Panc1 (cell line): ENCODE data around the gene BASP1. TPM values are rescaled to one million over a fixed set of nuclear protein-coding genes. Genes with fewer than 3 reads are reported as not detected.

Source experiments
- ATAC-seq: fragments of 200-7000 bp; cut with Tn5 transposase; 2 replicates; pipeline ENCODE4 v1.9.1; 2020; ENCODE audit warnings: mild to moderate bottlenecking, moderate library complexity
- BruUV-seq: library from RNA; stranded (reverse); fragments of 400-500 nt; replicated peaks from 2 replicates; lab custom pipeline; 2021; lab: Mats Ljungman, UMichigan
- CTCF ChIA-PET: fragments of 300-600 bp; sonication (Branson Sonifier 250); formaldehyde crosslinking; loops from one replicate; lab custom pipeline; 2022; ENCODE audit warnings: antibody characterized with exemption; lab: Charles Lee
- POLR2A ChIA-PET: fragments of 300-600 bp; sonication (Branson Sonifier 250); formaldehyde crosslinking; loops from one replicate; lab custom pipeline; 2022; ENCODE audit warnings: antibody characterized with exemption; lab: Charles Lee
- DNase-seq: peaks from one replicate; pipeline ENCODE4 v3.0.0-alpha.2; 2010; ENCODE audit warnings: low read depth, low spot score
- H3K27ac ChIP-seq: 2 replicates; pipeline ENCODE4 v1.5.1; 2011; ENCODE audit warnings: mild to moderate bottlenecking, low read length, inconsistent platforms
- H3K27me3 ChIP-seq: fragments of 200-500 bp; sonication (Bioruptor generic); 2 replicates; pipeline ENCODE4 v1.6.0; 2014; ENCODE audit warnings: low read length, inconsistent platforms; ENCODE audit not compliant: control insufficient read depth, insufficient read depth
- H3K36me3 ChIP-seq: fragments of 200-500 bp; sonication (Bioruptor generic); 2 replicates; pipeline ENCODE4 v1.5.1; 2014; ENCODE audit warnings: inconsistent platforms, mild to moderate bottlenecking, low read length, moderate library complexity; ENCODE audit not compliant: control insufficient read depth, insufficient read depth
- H3K4me1 ChIP-seq: 2 replicates; pipeline ENCODE4 v1.5.1; 2011; ENCODE audit warnings: inconsistent platforms, mild to moderate bottlenecking, low read length, moderate library complexity; ENCODE audit not compliant: control insufficient read depth, insufficient read depth
- H3K4me3 ChIP-seq, 2 experiments: 2 replicates each; pipeline ENCODE4 v1.5.1; 2011 to 2012; ENCODE audit warnings: low read depth in 2 of 2, low read length in 2 of 2, mild to moderate bottlenecking in 2 of 2, inconsistent platforms in 1 of 2, moderate library complexity in 1 of 2
- H3K9me3 ChIP-seq: fragments of 200-500 bp; sonication (Bioruptor generic); 2 replicates; pipeline ENCODE4 v1.5.1; 2014; ENCODE audit warnings: low read depth, mild to moderate bottlenecking, inconsistent platforms, low read length, moderate library complexity; ENCODE audit not compliant: control insufficient read depth, insufficient read depth
- POLR2AphosphoS5 ChIP-seq: IDR thresholded peaks from 2 replicates; pipeline ENCODE4 v1.6.1; 2012; ENCODE audit warnings: mild to moderate bottlenecking, low read depth, low read length, moderate library complexity
- SIN3A ChIP-seq: IDR thresholded peaks from 2 replicates; pipeline ENCODE4 v1.6.1; 2012; ENCODE audit warnings: low read depth, mild to moderate bottlenecking, low read length, moderate library complexity, borderline replicate concordance; ENCODE audit not compliant: insufficient read depth
- TCF7L2 ChIP-seq: IDR thresholded peaks from 2 replicates; pipeline ENCODE4 v1.6.1; 2011; ENCODE audit warnings: mild to moderate bottlenecking, low read depth, low read length, inconsistent platforms
- in situ Hi-C: cut with HindIII; loops from 2 replicates; pipeline ENCODE4 v1.10.0; 2016; ENCODE audit warnings: low sequenced_read_pairs, low pct_unique_long_range_greater_than_20kb
- intact Hi-C: fragments of 100-400 bp; cut with micrococcal nuclease; formaldehyde crosslinking; loops from one replicate; pipeline ENCODE4 v1.10.0; 2022; ENCODE audit not compliant: unreplicated experiment
- total RNA-seq: library from RNA; stranded (reverse); gene quantifications from one replicate; pipeline ENCODE4 v1.2.1, GENCODE V29; 2021; ENCODE audit not compliant: unreplicated experiment
- TF ChIP-seq, protein P1 (sequence below): fragments of 450-650 bp; IDR thresholded peaks from 2 replicates; pipeline ENCODE4 v1.5.1; 2017; ENCODE audit warnings: mild to moderate bottlenecking
- TF ChIP-seq, protein P2 (sequence below), 2 experiments: IDR thresholded peaks; 2 replicates each; pipeline ENCODE4 v1.6.1; 2011 to 2012; ENCODE audit warnings: low read depth in 2 of 2, control low read depth in 1 of 2, low read length in 1 of 2, mild to moderate bottlenecking in 1 of 2, moderate library complexity in 1 of 2; ENCODE audit not compliant: insufficient read depth in 1 of 2

Gene BASP1
- total RNA-seq, 1 experiment from 2014 or later: 217 TPM

DNA sequence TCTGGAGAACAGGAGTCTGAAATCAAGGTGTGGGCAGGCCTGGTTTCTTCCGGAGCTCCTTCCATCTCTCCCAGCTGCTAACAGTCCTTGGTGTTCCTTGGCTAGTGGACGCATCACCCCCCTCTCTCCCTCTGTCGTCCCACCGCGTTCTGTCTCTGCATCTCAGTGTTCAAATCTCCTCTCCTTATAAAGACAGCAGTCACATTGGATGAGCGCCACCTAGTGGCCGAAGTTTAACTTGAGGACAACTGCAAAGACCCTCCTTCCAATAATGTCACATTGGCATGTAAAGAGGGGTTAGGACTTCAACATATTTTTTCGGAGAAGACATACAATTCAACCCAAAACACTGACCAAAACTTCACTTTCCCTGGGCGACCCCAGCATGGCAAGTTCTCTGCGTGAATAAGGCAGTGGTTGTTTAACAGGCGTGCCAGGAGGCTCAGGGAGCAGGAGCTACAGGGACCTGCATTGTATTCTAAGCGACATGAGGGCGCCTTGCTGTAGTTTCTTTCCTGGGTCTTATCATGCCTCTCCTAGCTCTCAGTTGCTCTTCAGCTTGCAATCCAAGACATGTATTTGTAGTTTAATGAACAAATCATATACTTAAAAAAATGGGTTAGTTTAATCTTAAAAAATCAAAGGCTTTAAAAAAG is 27.9 kb upstream of the BASP1 start:
- TF ChIP-seq, protein P1, sequence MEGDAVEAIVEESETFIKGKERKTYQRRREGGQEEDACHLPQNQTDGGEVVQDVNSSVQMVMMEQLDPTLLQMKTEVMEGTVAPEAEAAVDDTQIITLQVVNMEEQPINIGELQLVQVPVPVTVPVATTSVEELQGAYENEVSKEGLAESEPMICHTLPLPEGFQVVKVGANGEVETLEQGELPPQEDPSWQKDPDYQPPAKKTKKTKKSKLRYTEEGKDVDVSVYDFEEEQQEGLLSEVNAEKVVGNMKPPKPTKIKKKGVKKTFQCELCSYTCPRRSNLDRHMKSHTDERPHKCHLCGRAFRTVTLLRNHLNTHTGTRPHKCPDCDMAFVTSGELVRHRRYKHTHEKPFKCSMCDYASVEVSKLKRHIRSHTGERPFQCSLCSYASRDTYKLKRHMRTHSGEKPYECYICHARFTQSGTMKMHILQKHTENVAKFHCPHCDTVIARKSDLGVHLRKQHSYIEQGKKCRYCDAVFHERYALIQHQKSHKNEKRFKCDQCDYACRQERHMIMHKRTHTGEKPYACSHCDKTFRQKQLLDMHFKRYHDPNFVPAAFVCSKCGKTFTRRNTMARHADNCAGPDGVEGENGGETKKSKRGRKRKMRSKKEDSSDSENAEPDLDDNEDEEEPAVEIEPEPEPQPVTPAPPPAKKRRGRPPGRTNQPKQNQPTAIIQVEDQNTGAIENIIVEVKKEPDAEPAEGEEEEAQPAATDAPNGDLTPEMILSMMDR: peak; percentile 89
- no peak for TF ChIP-seq TCF7L2
- TF ChIP-seq, protein P2, sequence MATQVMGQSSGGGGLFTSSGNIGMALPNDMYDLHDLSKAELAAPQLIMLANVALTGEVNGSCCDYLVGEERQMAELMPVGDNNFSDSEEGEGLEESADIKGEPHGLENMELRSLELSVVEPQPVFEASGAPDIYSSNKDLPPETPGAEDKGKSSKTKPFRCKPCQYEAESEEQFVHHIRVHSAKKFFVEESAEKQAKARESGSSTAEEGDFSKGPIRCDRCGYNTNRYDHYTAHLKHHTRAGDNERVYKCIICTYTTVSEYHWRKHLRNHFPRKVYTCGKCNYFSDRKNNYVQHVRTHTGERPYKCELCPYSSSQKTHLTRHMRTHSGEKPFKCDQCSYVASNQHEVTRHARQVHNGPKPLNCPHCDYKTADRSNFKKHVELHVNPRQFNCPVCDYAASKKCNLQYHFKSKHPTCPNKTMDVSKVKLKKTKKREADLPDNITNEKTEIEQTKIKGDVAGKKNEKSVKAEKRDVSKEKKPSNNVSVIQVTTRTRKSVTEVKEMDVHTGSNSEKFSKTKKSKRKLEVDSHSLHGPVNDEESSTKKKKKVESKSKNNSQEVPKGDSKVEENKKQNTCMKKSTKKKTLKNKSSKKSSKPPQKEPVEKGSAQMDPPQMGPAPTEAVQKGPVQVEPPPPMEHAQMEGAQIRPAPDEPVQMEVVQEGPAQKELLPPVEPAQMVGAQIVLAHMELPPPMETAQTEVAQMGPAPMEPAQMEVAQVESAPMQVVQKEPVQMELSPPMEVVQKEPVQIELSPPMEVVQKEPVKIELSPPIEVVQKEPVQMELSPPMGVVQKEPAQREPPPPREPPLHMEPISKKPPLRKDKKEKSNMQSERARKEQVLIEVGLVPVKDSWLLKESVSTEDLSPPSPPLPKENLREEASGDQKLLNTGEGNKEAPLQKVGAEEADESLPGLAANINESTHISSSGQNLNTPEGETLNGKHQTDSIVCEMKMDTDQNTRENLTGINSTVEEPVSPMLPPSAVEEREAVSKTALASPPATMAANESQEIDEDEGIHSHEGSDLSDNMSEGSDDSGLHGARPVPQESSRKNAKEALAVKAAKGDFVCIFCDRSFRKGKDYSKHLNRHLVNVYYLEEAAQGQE (IDR thresholded peaks at IDR 0.05; ENCODE audit: insufficient read depth in 1 of 2, low read depth in 2 of 2, low read length in 1 of 2): no peak
- in situ Hi-C loops (no loop called here), intact Hi-C loops (loop anchor here (1.0 to 10.0 kb wide), 3 partner anchors 255 to 495 kb away; no protein-coding TSS in a partner anchor)
- ATAC-seq (peak; percentile 90), DNase-seq (peak; percentile 86)
- ChIA-PET CTCF (interaction anchor here (0.5 to 1.8 kb wide), 14 partner anchors 9 to 577 kb away, joined by 3 to 9 read pairs (median 4); no protein-coding TSS in a partner anchor), POLR2A (no interaction called here)
- H3K4me1 ChIP-seq: peaks cover 14% of the 10 kb centered on the region
- H3K27ac ChIP-seq: peak overlapping the region; percentile 15; the same call in 1 of the 2 replicates
- BruUV-seq: no TSS peak
- no peaks in the 10 kb centered on the region for H3K36me3 ChIP-seq
- no peaks in the 10 kb centered on the region for H3K9me3 ChIP-seq
- no peaks in the 10 kb centered on the region for H3K27me3 ChIP-seq
- peak overlapping the region in 1 of 2 experiments; percentile 36; a peak in 2 of 4 replicates for H3K4me3 ChIP-seq

DNA sequence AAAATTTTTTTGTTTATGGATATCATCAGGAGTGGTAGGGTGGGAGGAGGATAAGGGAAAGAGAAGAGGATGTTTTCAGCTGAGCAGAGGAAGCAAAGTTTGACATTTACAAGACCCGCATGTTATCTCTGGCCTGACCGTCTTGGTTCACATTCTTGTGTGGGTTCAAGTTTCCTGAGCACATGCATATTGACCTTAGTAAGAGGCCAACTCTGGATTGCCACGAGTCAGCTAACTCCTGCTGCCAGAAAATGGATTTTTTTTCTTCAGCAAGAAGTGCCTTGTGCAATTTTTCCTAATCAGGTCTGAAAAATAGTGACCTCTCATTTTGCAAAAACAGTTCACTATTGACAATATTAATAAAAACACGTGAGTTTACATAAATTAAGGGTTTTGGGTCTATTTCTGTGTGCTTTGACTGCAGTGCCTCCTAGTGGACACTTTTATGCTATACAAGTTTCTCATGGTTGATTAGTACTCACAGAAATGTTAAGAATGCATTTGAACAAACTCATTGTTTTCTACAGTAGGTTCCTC is 27.1 kb upstream of the BASP1 start:
- no peak for TF ChIP-seq POLR2AphosphoS5
- TF ChIP-seq, protein P1: peak; percentile 83
- no peak for TF ChIP-seq TCF7L2
- TF ChIP-seq SIN3A: no peak
- H3K27ac ChIP-seq: peak overlapping the region; percentile 1; the same call in 1 of the 2 replicates
- no peaks in the 10 kb centered on the region for H3K9me3 ChIP-seq
- ChIA-PET POLR2A (interaction anchor here (0.8 kb wide), 1 partner anchor 183 kb away, joined by 3 read pairs; no protein-coding TSS in a partner anchor), CTCF (interaction anchor here (0.5 to 1.8 kb wide), 17 partner anchors 9 to 578 kb away, joined by 3 to 9 read pairs (median 4); no protein-coding TSS in a partner anchor)
- no peaks in the 10 kb centered on the region for H3K27me3 ChIP-seq
- ATAC-seq (peak; percentile 43; the same call in 1 of the 2 replicates), DNase-seq (peak; percentile 66)
- intact Hi-C loops: loop anchor here (1.0 to 10.0 kb wide), 2 partner anchors 256 to 496 kb away; no protein-coding TSS in a partner anchor
- BruUV-seq: no TSS peak
- H3K36me3 ChIP-seq: no peaks in the 10 kb centered on the region
- peaks cover 14% of the 10 kb centered on the region for H3K4me1 ChIP-seq
- in situ Hi-C loops: no loop called here
- no peak overlapping the region for H3K4me3 ChIP-seq
